ENCODE data around the gene SERINC5.
"Not testable (repeated sequence)": the region's sequence is repeated elsewhere in the genome, so short reads cannot be mapped to it uniquely, and the experiment has no call there.

The SERINC5 gene

DNA sequence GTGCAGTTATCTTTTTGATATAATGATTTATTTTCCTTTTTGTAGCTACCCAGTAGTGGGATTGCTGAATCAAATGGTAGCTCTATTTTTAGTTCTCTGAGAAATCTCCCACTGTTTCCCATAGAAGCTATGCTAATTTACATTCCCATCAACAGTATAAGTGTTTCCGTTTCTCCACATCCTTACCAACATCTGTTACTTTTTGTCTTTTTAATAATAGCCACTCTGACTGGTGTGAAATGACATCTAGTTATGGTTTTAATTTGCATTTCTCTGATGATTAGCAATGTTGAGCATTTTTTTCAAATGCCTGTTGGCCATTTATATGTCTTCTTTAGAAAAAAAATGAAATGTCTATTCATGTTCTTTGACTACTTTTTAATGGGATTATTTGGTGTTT, 94.7 kb downstream of the SERINC5 start:
- no peak for DNase-seq

DNA sequence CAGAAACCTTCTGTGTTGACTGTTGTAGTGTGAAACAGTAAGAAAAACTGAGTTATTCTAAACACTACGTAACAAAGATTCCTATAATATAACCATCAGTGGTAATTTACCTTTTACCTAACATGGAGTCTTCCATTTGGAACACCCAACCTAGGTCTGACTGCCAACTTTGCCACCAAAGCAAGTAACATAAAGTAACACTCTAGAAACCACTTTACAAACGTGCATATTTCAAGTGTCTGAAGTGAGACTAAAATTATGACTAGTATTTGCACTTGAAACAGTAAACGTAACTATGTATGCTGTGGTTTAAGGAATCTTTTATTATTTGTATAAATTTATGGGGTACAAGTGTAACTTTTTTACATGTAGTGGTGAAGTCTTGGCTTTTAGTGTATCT, 95.6 kb downstream of the SERINC5 start:
- DNase-seq = no peak

DNA sequence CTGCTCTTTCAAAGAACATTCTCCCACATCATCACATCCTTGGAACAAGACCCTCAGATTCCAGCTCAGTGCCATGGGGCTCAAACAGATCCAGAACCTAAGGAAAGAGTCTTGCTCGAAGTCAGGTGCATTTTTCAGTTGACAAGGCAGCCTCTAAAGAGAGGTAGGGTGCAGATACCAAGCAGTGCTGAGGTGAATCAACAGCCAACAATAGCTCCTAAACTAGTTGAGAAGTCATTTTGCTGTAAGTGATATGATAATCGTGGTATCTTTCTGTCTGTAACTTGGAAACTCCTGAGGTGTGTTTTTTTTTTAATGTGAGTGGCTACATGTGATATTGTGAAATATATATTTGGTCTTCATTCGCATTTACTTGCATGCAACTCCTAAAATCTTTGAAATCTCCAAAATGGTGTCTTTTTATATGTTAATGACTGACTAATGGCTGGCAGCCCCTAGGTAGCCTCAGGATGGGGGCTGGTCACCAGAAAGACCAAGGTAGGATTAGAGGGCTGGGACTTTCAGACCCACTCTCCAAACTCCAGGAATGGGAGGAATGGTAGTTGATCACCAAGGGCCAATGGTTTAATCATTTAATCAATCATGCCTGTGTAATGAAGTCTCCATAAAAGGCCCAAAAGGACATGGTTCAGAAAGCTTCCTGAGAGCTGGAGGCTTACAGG, 96.6 kb downstream of the SERINC5 start:
- DNase-seq = no peak

DNA sequence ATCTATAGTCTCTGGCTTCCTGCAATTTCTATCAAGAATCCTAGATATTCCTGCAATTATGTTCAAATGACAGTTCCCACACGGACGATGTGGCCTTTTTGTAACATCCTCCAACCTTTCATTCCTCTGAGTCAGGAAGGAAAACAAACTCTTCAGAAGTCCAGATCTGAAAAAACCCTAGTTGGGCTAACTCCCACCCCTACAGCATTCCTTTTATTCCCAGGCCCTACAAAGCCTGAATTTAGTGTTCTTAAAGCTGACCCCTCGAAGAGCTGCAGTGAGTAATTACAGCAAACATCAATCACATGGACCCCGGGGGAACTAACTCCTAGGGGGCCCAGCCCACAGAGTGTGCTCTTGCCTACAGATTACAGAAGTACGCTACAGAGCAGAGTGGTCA, 99.7 kb downstream of the SERINC5 start:
- peak; percentile 66 for DNase-seq

DNA sequence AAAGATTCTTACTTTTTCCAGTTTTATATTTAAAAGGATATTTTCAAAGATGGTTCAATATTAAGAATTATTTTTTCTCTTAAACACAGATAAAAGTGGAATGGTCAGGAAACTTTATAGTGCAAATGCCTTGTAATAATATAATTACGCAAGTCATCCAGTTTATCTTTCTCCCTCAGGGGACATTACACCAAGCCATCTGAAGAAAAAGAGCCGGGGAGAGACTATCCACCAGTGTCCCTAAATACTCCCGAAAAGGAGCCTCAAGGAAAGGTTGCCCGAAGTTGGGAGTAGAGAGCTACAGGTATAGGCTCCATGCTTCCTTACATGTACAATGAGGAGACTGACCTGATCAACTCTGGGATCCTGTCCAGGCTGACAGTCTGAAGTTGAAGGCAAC, 101.1 kb downstream of the SERINC5 start:
- no peak for DNase-seq

GRCh38 chr5:80154289-80154688, 101.6 kb downstream of the SERINC5 start:
- DNase-seq = not testable (repeated sequence)

DNA sequence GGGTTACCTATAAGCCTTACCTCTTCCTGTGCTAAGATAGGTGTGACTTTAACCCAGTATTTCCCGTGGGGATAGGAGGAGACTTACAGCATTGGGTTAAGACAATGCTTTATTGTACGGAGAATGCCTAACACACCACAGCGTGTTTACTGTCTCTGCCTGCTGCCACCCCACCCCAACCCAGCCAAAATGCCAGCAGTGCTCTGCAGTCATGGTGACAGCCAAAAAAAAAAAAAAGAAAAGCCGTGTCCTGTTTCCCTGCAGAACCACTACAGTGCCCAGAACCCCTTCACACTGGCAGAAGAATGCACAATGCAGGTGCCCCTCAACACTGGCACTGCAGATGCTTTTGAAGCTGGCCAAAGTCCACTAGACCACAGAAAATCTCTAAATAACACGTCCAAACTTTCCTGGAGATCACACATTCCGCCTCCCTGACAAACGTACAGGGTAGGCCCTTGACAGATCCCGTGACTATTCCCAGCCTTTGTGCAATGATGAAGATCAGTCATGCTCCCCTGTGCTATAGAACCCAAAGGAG, 102.2 kb downstream of the SERINC5 start:
- no peak for DNase-seq

GRCh38 chr5:80152778-80153177, 103.1 kb downstream of the SERINC5 start:
- no peak for DNase-seq

DNA sequence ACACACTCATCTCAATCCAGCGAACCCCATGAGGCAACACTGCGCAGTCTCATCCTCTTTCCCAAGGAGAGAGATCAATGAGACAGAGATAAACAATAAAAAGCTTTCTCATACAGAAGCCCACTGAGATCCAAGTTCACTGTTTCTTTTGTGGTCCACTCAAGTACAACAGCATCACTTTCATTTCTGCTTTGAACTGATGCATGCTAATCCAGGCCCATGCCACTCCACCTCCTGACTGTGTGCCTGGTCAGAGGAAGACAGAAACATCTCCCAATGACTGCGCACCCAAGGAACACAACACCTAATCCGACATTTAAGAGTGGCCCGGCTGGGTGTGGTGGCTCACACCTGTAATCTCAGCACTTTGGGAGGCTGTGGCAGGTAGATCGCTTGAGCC, 104.0 kb downstream of the SERINC5 start:
- DNase-seq = no peak

GRCh38 chr5:80150731-80151130, 105.1 kb downstream of the SERINC5 start:
- no peak for DNase-seq

DNA sequence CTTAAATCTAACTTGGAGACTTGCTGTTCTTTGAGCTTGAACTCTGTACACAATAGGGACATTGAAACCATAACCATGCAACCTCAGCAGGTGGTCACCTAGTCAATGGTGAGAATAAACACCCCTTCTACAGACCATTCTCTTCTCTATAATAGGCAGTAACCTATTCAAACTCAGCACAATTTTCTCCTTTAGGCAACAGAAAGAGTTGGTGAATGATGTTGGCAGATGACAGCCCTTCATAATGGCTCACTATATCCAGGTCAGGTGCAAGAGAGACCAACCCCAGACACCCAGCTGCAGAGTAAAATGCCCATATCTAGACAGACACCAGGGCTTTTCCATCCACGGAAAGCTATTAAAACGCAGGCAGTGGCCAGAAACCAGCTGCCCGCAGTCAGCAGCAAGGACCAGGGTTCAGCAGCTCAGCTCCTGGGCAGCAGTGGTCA, 106.7 kb downstream of the SERINC5 start:
- no peak for DNase-seq

GRCh38 chr5:80147119-80147815, 108.6 kb downstream of the SERINC5 start:
- no peak for DNase-seq

DNA sequence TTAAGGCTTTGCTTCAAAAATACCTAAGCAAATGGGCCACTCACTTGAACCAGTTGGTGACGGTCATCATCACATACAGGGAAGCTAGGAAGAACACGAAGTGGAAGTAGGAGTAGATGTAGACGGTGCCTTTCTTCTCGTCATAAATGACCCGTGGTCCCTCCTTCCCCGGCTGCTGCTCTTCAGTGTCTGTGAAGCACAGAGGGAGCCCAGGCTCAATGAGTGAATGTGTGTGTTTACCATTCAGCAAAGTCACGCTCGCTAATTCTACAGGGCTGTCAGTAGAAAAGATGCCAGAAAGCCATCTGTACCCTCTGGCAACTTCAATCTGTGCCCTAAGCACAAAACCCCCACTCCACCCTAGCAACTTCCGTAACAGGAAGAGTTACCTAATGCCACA, 109.8 kb downstream of the SERINC5 start:
- DNase-seq = no peak

- DNase-seq = no peak
Observed at GRCh38 chr5:80143491-80143890, 112.4 kb downstream of the SERINC5 start.

- no peak for DNase-seq
Observed at GRCh38 chr5:80142996-80143395, 112.9 kb downstream of the SERINC5 start.

GRCh38 chr5:80141681-80142080, 114.2 kb downstream of the SERINC5 start:
- no peak for DNase-seq

DNA sequence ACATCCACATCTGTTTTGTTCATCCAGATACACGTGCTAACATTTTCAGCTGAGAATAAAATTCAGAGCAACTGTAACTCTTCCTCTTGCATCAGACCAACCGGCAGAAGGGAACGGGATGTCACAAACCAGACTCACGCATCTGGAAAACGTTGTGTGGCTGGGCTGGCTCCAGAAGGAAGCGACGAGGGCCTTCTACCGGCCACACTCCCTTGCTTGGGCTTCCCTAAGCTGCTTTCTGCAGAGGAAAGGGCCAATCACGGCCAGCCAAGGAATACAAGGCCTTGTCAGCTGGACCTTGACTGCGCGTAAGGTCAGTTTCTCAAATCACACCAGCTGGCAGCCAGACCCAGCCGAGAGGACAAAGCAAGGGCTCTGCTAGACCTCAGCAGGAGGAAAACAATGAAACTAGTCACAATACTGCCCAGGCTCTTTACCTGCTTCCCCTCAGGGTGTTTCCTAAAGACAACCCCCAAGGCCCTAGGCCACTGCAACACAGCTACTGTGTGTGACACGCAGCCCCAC, 114.6 kb downstream of the SERINC5 start:
- DNase-seq = peak; percentile 96

DNA sequence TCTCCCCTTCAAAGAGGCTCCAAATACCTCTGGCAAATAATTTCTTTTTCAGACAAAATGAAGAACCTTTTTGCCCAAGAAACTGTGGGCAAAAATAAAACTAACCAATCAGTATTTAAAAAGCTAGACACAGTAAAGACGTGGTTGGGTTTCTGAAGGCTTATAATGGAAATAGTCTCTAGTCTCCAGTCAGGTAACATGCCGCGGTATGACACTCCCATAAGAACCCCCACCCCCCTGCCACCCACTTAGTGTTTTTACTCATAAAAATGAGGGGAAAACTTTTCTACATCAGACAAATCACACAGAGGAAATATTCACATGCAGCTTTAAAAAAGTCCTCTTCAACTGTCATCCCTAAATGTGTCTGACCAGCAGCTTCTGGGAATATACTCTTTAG, 115.4 kb downstream of the SERINC5 start:
- DNase-seq = peak; percentile 20

- peak; percentile 22 for DNase-seq
Observed at GRCh38 chr5:80139466-80139972, 116.3 kb downstream of the SERINC5 start.

- DNase-seq = no peak
Observed at GRCh38 chr5:80138486-80138885, 117.4 kb downstream of the SERINC5 start.

- DNase-seq = peak; percentile 43
Observed at GRCh38 chr5:80136798-80137197, 119.0 kb downstream of the SERINC5 start.

GRCh38 chr5:80134876-80135275, 121.0 kb downstream of the SERINC5 start:
- no peak for DNase-seq

- DNase-seq = no peak
Observed at GRCh38 chr5:80129146-80129545, 126.7 kb downstream of the SERINC5 start.

- DNase-seq = peak; percentile 86
Observed at GRCh38 chr5:80128141-80128540, 127.7 kb downstream of the SERINC5 start.
